HUES64 (cell line): ENCODE measurements around the gene COL15A1.
"Not testable (repeated sequence)": the region's sequence is repeated elsewhere in the genome, so short reads cannot be mapped to it uniquely, and the experiment has no call there.

Source experiments
- H3K27ac ChIP-seq: 2 replicates; pipeline ENCODE4 v1.7.0; 2013; ENCODE audit warnings: low read depth, low read length, inconsistent platforms
- H3K27me3 ChIP-seq: 2 replicates; pipeline ENCODE4 v1.6.1; 2013; ENCODE audit warnings: mild to moderate bottlenecking, low read length; ENCODE audit not compliant: insufficient read depth
- H3K36me3 ChIP-seq: 2 replicates; pipeline ENCODE4 v1.6.1; 2013; ENCODE audit warnings: mild to moderate bottlenecking, low read length; ENCODE audit not compliant: insufficient read depth
- H3K4me1 ChIP-seq: 2 replicates; pipeline ENCODE4 v1.6.1; 2013; ENCODE audit warnings: mild to moderate bottlenecking, low read length, moderate library complexity; ENCODE audit not compliant: insufficient read depth
- H3K4me3 ChIP-seq: 2 replicates; pipeline ENCODE4 v1.5.1; 2013; ENCODE audit warnings: mild to moderate bottlenecking, low read length, moderate library complexity
- H3K9ac ChIP-seq: 2 replicates; pipeline ENCODE4 v1.6.1; 2013; ENCODE audit warnings: mild to moderate bottlenecking, low read depth, low read length
- H3K9me3 ChIP-seq: 2 replicates; pipeline ENCODE4 v1.6.1; 2013; ENCODE audit warnings: low read depth, low read length; ENCODE audit not compliant: insufficient read depth
- WGBS: fragments of 150-250, 120-280 bp; methylation state at CpG from one replicate; pipeline ENCODE4 v1.1.7; 2013; ENCODE audit warnings: missing lambda C conversion rate; 5-methylcytosine and 5-hydroxymethylcytosine counted together

The COL15A1 gene

GRCh38 chr9:98903961-98904411 is 39.7 kb upstream of the COL15A1 start:
- Histone ChIP-seq H3K4me3 (no peak overlapping the region), H3K9ac (no peak overlapping the region), H3K4me1 (no peaks in the 10 kb centered on the region), H3K27ac (no peak overlapping the region), H3K36me3 (no peaks in the 10 kb centered on the region), H3K9me3 (no peaks in the 10 kb centered on the region), H3K27me3 (no peaks in the 10 kb centered on the region)
- WGBS: 91% methylated on average over 8 of the region's 8 CpGs

DNA sequence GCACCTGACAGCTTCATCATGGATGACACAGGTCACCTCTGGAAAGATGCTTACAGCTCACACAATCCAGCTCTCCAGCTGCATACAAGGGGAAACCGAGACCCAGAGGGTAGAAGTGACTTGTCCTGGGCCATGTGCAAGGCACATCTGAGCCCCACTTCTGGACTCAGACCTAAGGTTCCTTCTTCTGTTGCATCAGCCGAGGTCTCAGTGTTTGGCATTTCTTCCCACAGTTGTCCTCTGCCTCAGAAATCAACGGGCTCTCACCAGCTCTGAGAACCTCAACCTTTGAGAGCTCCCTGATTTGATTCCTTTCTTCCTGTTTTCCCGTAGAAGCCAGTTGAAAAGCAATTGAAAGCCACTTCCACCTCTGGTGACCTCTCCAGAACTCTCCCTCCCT is 38.7 kb upstream of the COL15A1 start:
- Histone ChIP-seq H3K27ac (no peak overlapping the region), H3K4me3 (no peak overlapping the region), H3K36me3 (no peaks in the 10 kb centered on the region), H3K9me3 (no peaks in the 10 kb centered on the region), H3K27me3 (no peaks in the 10 kb centered on the region), H3K4me1 (no peaks in the 10 kb centered on the region), H3K9ac (no peak overlapping the region)
- WGBS: 92% methylated on average over 4 of the region's 4 CpGs

- Histone ChIP-seq H3K4me1 (no peaks in the 10 kb centered on the region), H3K27me3 (no peaks in the 10 kb centered on the region), H3K27ac (no peak overlapping the region), H3K36me3 (no peaks in the 10 kb centered on the region), H3K9ac (no peak overlapping the region), H3K9me3 (no peaks in the 10 kb centered on the region), H3K4me3 (no peak overlapping the region)
- WGBS: 94% methylated on average over 8 of the region's 8 CpGs
Observed at GRCh38 chr9:98906273-98907040, 37.2 kb upstream of the COL15A1 start.

GRCh38 chr9:98907055-98907454 is 36.7 kb upstream of the COL15A1 start:
- no peaks in the 10 kb centered on the region for H3K27me3 ChIP-seq
- no peak overlapping the region for H3K4me3 ChIP-seq
- no peaks in the 10 kb centered on the region for H3K4me1 ChIP-seq
- no peaks in the 10 kb centered on the region for H3K9me3 ChIP-seq
- no peak overlapping the region for H3K9ac ChIP-seq
- H3K27ac ChIP-seq: no peak overlapping the region
- WGBS: 99% methylated on average over 4 of the region's 4 CpGs
- H3K36me3 ChIP-seq: no peaks in the 10 kb centered on the region

- Histone ChIP-seq H3K27ac (no peak overlapping the region), H3K27me3 (no peaks in the 10 kb centered on the region), H3K9me3 (no peaks in the 10 kb centered on the region), H3K4me3 (no peak overlapping the region), H3K9ac (no peak overlapping the region), H3K4me1 (no peaks in the 10 kb centered on the region), H3K36me3 (no peaks in the 10 kb centered on the region)
- WGBS: 86% methylated on average over 5 of the region's 5 CpGs
Observed at GRCh38 chr9:98908897-98909634, 34.6 kb upstream of the COL15A1 start.

GRCh38 chr9:98909935-98910334 is 33.8 kb upstream of the COL15A1 start:
- Histone ChIP-seq H3K27me3 (no peaks in the 10 kb centered on the region), H3K9ac (no peak overlapping the region), H3K9me3 (no peaks in the 10 kb centered on the region), H3K4me1 (no peaks in the 10 kb centered on the region), H3K36me3 (no peaks in the 10 kb centered on the region), H3K27ac (no peak overlapping the region), H3K4me3 (no peak overlapping the region)
- WGBS: 86% methylated on average over 1 of the region's 1 CpG

GRCh38 chr9:98911042-98911441 is 32.7 kb upstream of the COL15A1 start:
- no peaks in the 10 kb centered on the region for H3K9me3 ChIP-seq
- no peak overlapping the region for H3K4me3 ChIP-seq
- H3K36me3 ChIP-seq: no peaks in the 10 kb centered on the region
- H3K27me3 ChIP-seq: no peaks in the 10 kb centered on the region
- 96% methylated on average over 5 of the region's 5 CpGs for WGBS
- no peak overlapping the region for H3K9ac ChIP-seq
- no peaks in the 10 kb centered on the region for H3K4me1 ChIP-seq
- no peak overlapping the region for H3K27ac ChIP-seq

DNA sequence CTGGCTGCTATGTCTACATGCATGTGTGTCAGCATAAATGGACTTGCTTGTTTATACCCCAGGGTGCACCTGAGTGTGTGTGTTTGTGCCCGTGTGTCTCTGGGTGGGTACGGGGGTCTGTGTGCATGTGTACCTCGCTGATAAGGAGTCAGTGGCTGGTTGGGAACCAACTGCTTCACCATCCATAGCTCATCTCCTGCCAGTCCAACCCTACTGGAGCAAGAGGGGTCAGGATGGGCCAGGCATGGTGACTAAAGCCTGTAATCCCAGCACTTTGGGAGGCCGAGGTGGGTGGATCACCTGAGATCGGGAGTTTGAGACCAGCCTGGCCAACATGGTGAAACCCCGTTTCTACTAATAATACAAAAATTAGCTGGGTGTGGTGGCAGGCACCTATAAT is 32.0 kb upstream of the COL15A1 start:
- not testable (repeated sequence) for H3K9me3 ChIP-seq, H3K27ac ChIP-seq, H3K4me1 ChIP-seq, H3K27me3 ChIP-seq, H3K9ac ChIP-seq, H3K36me3 ChIP-seq, H3K4me3 ChIP-seq
- whole genome bisulfite sequencing: 93% methylated on average over 5 of the region's 6 CpGs

- Histone ChIP-seq H3K27ac (no peak overlapping the region), H3K36me3 (no peaks in the 10 kb centered on the region), H3K27me3 (no peaks in the 10 kb centered on the region), H3K9me3 (no peaks in the 10 kb centered on the region), H3K9ac (no peak overlapping the region), H3K4me1 (no peaks in the 10 kb centered on the region), H3K4me3 (no peak overlapping the region)
- WGBS: 83% methylated on average over 2 of the region's 2 CpGs
Observed at GRCh38 chr9:98912450-98912849, 31.3 kb upstream of the COL15A1 start.

DNA sequence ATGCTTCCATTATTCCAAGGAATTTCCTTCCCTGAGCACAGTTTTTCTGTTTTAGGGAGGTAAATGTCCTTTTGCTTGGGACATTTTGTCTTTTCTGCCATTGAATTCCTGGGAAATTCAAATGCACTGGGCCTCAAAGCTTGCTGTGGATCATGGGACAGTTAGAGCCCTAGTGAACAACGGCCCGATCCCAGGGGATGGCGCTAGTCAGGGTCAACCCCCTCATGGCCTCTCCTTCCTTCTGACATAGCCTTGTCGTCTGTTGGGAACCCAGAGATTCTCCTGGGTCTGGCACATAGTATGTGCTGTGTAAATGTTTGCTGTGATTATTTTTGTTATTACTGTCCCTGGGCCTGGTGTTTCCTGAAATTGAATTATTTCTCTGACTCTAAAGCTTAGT is 30.7 kb upstream of the COL15A1 start:
- H3K4me3 ChIP-seq: no peak overlapping the region
- 80% methylated on average over 4 of the region's 4 CpGs for WGBS
- H3K9me3 ChIP-seq: no peaks in the 10 kb centered on the region
- no peak overlapping the region for H3K9ac ChIP-seq
- no peaks in the 10 kb centered on the region for H3K36me3 ChIP-seq
- H3K27ac ChIP-seq: no peak overlapping the region
- H3K27me3 ChIP-seq: no peaks in the 10 kb centered on the region
- no peaks in the 10 kb centered on the region for H3K4me1 ChIP-seq

DNA sequence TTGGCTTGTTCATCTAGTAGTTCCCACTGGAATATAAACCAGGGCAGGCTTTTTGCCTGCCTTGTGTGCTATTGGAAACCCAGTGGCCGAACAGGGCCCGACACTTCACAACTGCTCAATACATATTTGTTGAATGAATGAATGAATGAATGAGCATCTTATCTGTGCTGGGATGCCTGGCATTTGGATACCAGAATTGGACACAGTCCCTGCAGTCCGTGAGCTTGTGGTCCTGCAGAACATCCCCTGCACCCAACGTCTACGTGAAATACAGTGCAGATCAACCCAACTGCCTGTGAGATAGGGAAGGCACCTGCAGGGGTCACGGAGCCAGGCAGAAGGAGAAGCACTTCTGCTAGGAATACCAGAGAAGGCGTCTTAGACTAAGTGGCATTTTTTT is 30.0 kb upstream of the COL15A1 start:
- Histone ChIP-seq H3K27ac (no peak overlapping the region), H3K4me3 (no peak overlapping the region), H3K27me3 (no peaks in the 10 kb centered on the region), H3K4me1 (no peaks in the 10 kb centered on the region), H3K9ac (no peak overlapping the region), H3K9me3 (no peaks in the 10 kb centered on the region), H3K36me3 (no peaks in the 10 kb centered on the region)
- 95% methylated on average over 7 of the region's 7 CpGs for WGBS
